ENCODE measurements around the gene ECSCR. TPM values are rescaled to one million over a fixed set of nuclear protein-coding genes. Genes with fewer than 3 reads are reported as not detected.
"Not testable (repeated sequence)": the region's sequence is repeated elsewhere in the genome, so short reads cannot be mapped to it uniquely, and the experiment has no call there.

ECSCR gene
- total RNA-seq, 1 experiment from 2014 or later: not detected

DNA sequence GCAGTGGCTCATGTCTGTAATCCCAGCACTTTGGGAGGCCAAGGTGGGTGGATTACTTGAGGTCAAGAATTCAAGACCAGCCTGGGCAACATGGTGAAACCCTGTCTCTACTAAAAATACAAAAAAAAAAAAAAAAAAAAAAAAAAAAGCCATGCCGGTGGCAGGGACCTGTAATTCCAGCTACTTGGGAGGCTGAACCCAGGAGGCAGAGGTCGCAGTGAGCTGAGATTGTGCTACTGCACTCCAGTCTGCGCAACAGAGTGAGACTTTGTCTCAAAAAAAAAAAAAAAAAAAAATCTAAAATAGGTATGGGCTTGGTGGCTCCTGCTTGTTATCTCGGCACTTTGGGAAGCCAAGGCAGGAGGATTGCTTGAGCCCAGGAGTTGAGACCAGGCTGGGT is 17.2 kb upstream of the ECSCR start:
- H3K9me3 ChIP-seq (ENCODE audit: low read length); H4K20me1 ChIP-seq (ENCODE audit: insufficient read depth, low read depth, low read length); H3K9ac ChIP-seq (ENCODE audit: low read length); H3K27me3 ChIP-seq (ENCODE audit: low read length); H3K79me2 ChIP-seq (ENCODE audit: low read length); DNase-seq; H3K27ac ChIP-seq (ENCODE audit: low read length); H2AFZ ChIP-seq (ENCODE audit: low read length); H3K4me2 ChIP-seq (ENCODE audit: low read depth, low read length, poor library complexity, severe bottlenecking); H3K36me3 ChIP-seq (ENCODE audit: insufficient read depth, low read length); H3K4me1 ChIP-seq (ENCODE audit: low read length); H3K4me3 ChIP-seq (ENCODE audit: low read length); H3K9me2 ChIP-seq (replicated peaks; ENCODE audit: insufficient read depth, low read length): not testable (repeated sequence)

DNA sequence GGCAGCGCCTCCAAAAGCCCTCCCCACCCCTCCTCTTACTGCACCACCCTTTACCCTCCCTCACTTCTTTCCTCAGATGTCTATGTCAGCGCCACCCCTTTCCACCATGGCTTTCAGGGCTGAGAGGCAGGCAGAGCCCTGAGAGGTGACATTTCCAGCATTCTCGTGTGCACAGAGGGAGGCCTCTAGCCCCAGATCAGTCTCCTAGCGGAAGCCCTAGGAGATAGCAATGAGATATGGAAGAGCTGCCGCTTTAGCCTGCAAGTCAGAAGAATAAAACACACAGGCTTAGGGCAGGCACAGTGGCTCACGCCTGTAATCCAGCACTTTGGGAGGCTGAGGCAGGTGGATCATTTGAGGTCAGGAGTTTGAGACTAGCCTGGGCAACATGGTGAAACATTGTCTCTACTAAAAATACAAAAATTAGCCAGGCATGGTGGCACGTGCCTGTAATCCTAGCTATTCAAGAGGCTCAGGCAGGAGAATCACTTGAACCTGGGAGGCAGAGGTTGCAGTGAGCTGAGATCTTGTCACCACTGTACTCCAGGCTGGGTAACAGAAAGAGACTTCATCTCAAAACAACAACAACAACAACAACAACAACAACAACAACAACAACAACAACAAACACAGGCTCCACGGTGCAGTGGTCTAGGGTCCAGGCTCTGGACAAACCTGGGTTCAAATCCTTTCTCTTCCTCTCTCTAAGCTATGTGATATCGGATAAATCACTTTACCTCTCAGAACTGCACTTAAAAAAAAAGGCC is 16.3 kb upstream of the ECSCR start:
- not testable (repeated sequence) for H2AFZ ChIP-seq (ENCODE audit: low read length); H3K27ac ChIP-seq (ENCODE audit: low read length)

DNA sequence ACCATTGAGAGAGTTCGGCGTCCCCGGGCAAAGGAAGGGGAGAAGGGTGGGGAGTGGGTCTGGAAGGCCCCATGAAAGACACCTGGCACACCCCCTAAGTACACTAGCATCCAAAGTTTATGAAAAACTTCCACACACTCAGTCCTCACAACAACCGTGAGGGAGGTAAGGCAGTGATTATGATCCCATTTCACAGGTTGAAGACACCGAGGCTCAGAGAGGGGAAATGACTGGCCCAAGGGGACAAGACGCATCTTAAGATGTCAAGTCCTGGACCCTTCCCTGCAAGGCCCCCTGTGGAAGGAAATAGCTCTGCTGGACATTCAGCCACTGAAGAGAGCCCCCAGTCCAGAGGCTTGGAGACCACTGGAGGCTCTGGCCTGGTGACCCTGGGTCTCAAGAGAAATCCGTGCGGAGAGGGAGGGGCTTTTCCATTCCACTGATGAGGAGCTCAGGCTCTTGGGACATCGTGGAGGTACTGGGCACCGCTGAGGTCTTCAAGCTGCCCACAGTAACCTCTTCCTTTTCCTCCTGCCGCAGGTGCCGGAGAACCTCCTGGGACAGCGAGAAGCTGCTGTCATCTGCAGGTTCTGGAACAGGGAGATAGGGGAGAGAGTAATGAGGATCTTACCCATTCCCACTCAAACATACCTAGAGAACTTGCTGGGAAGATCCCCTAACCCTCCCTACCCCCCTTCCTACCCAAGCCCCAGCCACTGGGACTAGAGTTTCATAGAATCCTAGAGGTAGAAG is 13.5 kb upstream of the ECSCR start:
- Histone ChIP-seq H3K79me2 (ENCODE audit: low read length) (no peaks in the 10 kb centered on the region), H4K20me1 (ENCODE audit: insufficient read depth, low read depth, low read length) (no peaks in the 10 kb centered on the region), H3K27me3 (ENCODE audit: low read length) (no peaks in the 10 kb centered on the region), H3K27ac (ENCODE audit: low read length) (no peak overlapping the region), H3K4me3 (ENCODE audit: low read length) (no peak overlapping the region), H3K4me1 (ENCODE audit: low read length) (no peaks in the 10 kb centered on the region), H3K9me3 (ENCODE audit: low read length) (no peaks in the 10 kb centered on the region), H3K9ac (ENCODE audit: low read length) (no peak overlapping the region), H3K36me3 (ENCODE audit: insufficient read depth, low read length) (no peaks in the 10 kb centered on the region), H3K4me2 (ENCODE audit: low read depth, low read length, poor library complexity, severe bottlenecking) (no peak overlapping the region), H3K9me2 (replicated peaks; ENCODE audit: insufficient read depth, low read length) (no peaks in the 10 kb centered on the region), H2AFZ (ENCODE audit: low read length) (no peak overlapping the region)
- DNase-seq: no peak

More for the DNA sequence above, 16.3 kb upstream of the ECSCR start:
- H3K27me3 ChIP-seq (ENCODE audit: low read length); H3K4me2 ChIP-seq (ENCODE audit: low read depth, low read length, poor library complexity, severe bottlenecking); H4K20me1 ChIP-seq (ENCODE audit: insufficient read depth, low read depth, low read length); H3K36me3 ChIP-seq (ENCODE audit: insufficient read depth, low read length); H3K9me3 ChIP-seq (ENCODE audit: low read length); H3K9me2 ChIP-seq (replicated peaks; ENCODE audit: insufficient read depth, low read length); DNase-seq; H3K79me2 ChIP-seq (ENCODE audit: low read length); H3K9ac ChIP-seq (ENCODE audit: low read length); H3K4me3 ChIP-seq (ENCODE audit: low read length); H3K4me1 ChIP-seq (ENCODE audit: low read length): not testable (repeated sequence)

DNA sequence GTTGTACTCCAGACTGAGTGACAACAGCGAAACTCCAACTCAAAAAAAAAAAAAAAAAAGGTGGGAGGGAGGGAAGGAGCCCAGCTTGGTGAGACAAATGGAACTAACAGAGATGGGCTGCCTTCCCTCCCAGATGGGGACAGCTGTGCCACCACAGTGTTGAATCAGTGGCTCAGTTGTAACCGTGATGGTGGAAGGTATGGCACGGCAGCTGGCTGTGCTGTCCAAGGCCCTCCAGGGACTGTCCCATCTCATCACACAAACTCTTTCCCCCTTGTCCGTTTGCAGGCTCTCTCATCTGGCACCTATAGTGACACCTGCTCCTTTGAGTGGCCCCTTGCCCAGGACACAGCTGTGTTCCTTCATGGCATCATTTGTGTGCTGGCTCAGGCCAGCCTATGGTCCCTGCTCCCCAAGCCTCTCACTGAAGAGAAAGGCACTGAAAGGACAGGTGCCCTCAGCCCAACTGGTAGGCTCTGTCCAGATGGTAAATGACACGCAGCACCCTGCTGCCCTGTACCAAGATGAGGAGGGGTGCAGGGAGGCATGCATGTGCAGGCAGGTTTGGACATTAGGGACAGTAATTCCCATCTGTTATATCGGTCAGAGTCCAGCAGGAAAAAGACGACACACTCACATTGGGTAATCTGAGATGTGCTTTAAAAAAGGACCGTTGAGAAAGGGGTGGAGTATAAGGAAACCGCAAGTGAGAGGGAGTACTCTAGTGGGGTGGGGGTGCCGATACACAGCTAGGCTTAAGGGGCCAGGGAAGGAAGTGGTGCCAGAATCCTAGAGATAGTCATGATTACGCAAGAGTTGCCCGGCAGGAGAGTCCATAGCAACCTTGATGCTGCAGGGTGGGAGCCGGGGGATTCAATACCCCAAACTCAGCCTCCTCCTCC is 12.6 kb upstream of the ECSCR start:
- Histone ChIP-seq H4K20me1 (ENCODE audit: insufficient read depth, low read depth, low read length) (no peaks in the 10 kb centered on the region), H3K4me1 (ENCODE audit: low read length) (no peaks in the 10 kb centered on the region), H2AFZ (ENCODE audit: low read length) (no peak overlapping the region), H3K36me3 (ENCODE audit: insufficient read depth, low read length) (no peaks in the 10 kb centered on the region), H3K4me2 (ENCODE audit: low read depth, low read length, poor library complexity, severe bottlenecking) (no peak overlapping the region), H3K9me2 (replicated peaks; ENCODE audit: insufficient read depth, low read length) (no peaks in the 10 kb centered on the region), H3K4me3 (ENCODE audit: low read length) (no peak overlapping the region), H3K9ac (ENCODE audit: low read length) (no peak overlapping the region), H3K27ac (ENCODE audit: low read length) (no peak overlapping the region), H3K27me3 (ENCODE audit: low read length) (no peaks in the 10 kb centered on the region), H3K79me2 (ENCODE audit: low read length) (no peaks in the 10 kb centered on the region), H3K9me3 (ENCODE audit: low read length) (no peaks in the 10 kb centered on the region)
- no peak for DNase-seq

DNA sequence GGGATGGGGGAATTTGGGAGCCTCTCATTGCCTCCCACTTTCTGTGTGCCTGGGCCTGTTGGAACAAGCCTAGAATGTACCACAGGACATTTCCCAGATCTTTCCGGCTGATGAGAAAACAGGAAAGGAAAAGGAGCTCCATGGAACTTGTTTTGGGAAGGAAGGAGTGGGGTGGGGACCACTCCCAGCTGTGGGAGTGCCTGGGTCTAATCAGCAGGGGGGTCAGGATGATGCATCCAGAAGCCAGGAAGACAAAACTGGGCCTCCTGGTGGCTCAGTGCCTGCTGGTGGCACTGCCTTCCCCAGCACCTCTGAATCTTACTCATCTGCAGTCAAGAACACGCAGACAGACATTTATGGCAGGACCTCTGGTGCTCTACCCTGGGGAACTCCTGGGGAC is 11.0 kb upstream of the ECSCR start:
- no peak overlapping the region for H3K27ac ChIP-seq (ENCODE audit: low read length)
- H3K36me3 ChIP-seq (ENCODE audit: insufficient read depth, low read length): no peaks in the 10 kb centered on the region
- H3K9ac ChIP-seq (ENCODE audit: low read length): no peak overlapping the region
- H3K4me1 ChIP-seq (ENCODE audit: low read length): no peaks in the 10 kb centered on the region
- no peaks in the 10 kb centered on the region for H3K79me2 ChIP-seq (ENCODE audit: low read length)
- no peak for DNase-seq
- H4K20me1 ChIP-seq (ENCODE audit: insufficient read depth, low read depth, low read length): no peaks in the 10 kb centered on the region
- no peak overlapping the region for H3K4me3 ChIP-seq (ENCODE audit: low read length)
- H2AFZ ChIP-seq (ENCODE audit: low read length): no peak overlapping the region
- H3K9me2 ChIP-seq (replicated peaks; ENCODE audit: insufficient read depth, low read length): no peaks in the 10 kb centered on the region
- no peaks in the 10 kb centered on the region for H3K9me3 ChIP-seq (ENCODE audit: low read length)
- no peaks in the 10 kb centered on the region for H3K27me3 ChIP-seq (ENCODE audit: low read length)
- no peak overlapping the region for H3K4me2 ChIP-seq (ENCODE audit: low read depth, low read length, poor library complexity, severe bottlenecking)

DNA sequence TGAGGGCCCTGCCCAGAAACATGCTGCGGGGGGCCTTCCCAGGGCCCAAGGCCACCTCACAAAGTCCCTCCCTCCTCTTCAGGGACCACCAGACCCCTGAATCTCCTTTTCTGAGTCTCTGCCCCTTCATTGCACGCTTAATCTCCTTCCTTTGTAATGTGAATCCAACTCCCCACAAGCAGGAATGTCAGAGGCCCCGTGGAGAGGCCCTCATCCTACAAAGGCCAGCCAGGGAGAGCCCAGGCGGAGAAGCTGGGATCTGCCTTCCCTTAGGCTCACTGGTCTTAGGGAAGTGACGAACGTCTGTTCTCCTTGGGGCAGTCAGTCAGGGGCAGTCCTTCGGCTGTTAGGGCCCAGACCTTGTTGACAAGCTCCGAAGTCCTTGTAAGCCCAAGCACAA is 10.6 kb upstream of the ECSCR start:
- Histone ChIP-seq H3K4me3 (ENCODE audit: low read length) (no peak overlapping the region), H3K9me2 (replicated peaks; ENCODE audit: insufficient read depth, low read length) (no peaks in the 10 kb centered on the region), H3K27ac (ENCODE audit: low read length) (no peak overlapping the region), H3K36me3 (ENCODE audit: insufficient read depth, low read length) (no peaks in the 10 kb centered on the region), H4K20me1 (ENCODE audit: insufficient read depth, low read depth, low read length) (no peaks in the 10 kb centered on the region), H2AFZ (ENCODE audit: low read length) (no peak overlapping the region), H3K4me1 (ENCODE audit: low read length) (no peaks in the 10 kb centered on the region), H3K4me2 (ENCODE audit: low read depth, low read length, poor library complexity, severe bottlenecking) (no peak overlapping the region), H3K9ac (ENCODE audit: low read length) (no peak overlapping the region), H3K27me3 (ENCODE audit: low read length) (no peaks in the 10 kb centered on the region), H3K9me3 (ENCODE audit: low read length) (no peaks in the 10 kb centered on the region), H3K79me2 (ENCODE audit: low read length) (no peaks in the 10 kb centered on the region)
- DNase-seq: no peak

DNA sequence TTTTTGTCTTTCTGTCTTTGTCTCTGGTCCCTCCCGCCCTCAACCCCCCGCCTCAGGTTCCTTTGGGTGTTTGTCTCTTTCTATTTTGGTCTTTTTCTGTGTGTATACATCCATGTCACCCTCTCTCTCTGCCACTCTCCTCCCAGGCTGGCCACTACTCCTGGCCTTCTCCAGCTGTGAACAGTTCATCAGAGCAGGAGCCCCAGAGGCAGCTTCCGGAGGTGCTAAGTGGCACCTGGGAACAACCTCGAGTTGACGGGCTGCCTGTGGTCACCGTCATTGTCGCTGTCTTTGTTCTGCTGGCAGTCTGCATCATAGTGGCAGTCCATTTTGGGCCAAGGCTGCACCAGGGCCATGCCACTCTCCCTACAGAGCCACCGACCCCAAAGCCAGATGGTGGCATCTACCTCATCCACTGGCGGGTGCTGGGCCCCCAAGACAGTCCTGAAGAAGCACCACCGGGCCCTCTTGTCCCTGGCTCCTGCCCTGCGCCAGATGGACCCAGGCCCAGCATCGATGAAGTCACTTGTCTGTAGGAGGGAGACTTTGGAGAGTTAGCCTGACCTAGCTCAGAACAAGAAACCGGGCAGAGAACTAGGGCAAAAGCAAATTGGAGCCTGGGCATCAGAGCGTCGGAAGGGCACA is 10.0 kb upstream of the ECSCR start:
- no peak for DNase-seq
- Histone ChIP-seq H3K4me3 (ENCODE audit: low read length) (no peak overlapping the region), H3K9me2 (replicated peaks; ENCODE audit: insufficient read depth, low read length) (no peaks in the 10 kb centered on the region), H3K27ac (ENCODE audit: low read length) (no peak overlapping the region), H3K4me1 (ENCODE audit: low read length) (no peaks in the 10 kb centered on the region), H3K27me3 (ENCODE audit: low read length) (no peaks in the 10 kb centered on the region), H4K20me1 (ENCODE audit: insufficient read depth, low read depth, low read length) (no peaks in the 10 kb centered on the region), H3K36me3 (ENCODE audit: insufficient read depth, low read length) (no peaks in the 10 kb centered on the region), H3K9ac (ENCODE audit: low read length) (no peak overlapping the region), H3K79me2 (ENCODE audit: low read length) (no peaks in the 10 kb centered on the region), H3K4me2 (ENCODE audit: low read depth, low read length, poor library complexity, severe bottlenecking) (no peak overlapping the region), H2AFZ (ENCODE audit: low read length) (no peak overlapping the region), H3K9me3 (ENCODE audit: low read length) (no peaks in the 10 kb centered on the region)
